ENCODE data around the gene UVRAG.

- TF ChIP-seq CTCF (IDR thresholded peaks at IDR 0.05): no peak
- TF ChIP-seq EZH2 (IDR thresholded peaks at IDR 0.05): no peak
- TF ChIP-seq EZH2phosphoT487 (IDR thresholded peaks at IDR 0.05): no peak
Observed at GRCh38 chr11:76147106-76147740, 332.2 kb downstream of the UVRAG start.

Data from neural progenitor cell (in vitro differentiated cells).